AG09309 (cell line): ENCODE results near the gene EDN2.

ENCODE experiments used
- DNase-seq: peaks from one replicate; pipeline ENCODE4 v3.0.0-alpha.2; 2010; ENCODE audit warnings: low read depth
- H3K4me3 ChIP-seq: 2 replicates; pipeline ENCODE4 v1.5.1; 2011; ENCODE audit warnings: mild to moderate bottlenecking, low read depth, low read length, moderate library complexity; ENCODE audit not compliant: control insufficient read depth
- CTCF ChIP-seq: IDR thresholded peaks from 2 replicates; pipeline ENCODE4 v1.5.1; 2011; ENCODE audit warnings: mild to moderate bottlenecking, low read depth, low read length, inconsistent platforms; ENCODE audit not compliant: insufficient read depth, control insufficient read depth; ENCODE audit errors: missing control alignments

Gene EDN2

GRCh38 chr1:41482001-41482765, 2.3 kb downstream of the EDN2 start:
- no peak for DNase-seq
- no peak for TF ChIP-seq CTCF
- no peak overlapping the region for H3K4me3 ChIP-seq

GRCh38 chr1:41481109-41481775, 3.2 kb downstream of the EDN2 start:
- no peak for DNase-seq
- no peak for TF ChIP-seq CTCF
- H3K4me3 ChIP-seq, result no peak overlapping the region

GRCh38 chr1:41480204-41481108, 4.0 kb downstream of the EDN2 start:
- no peak overlapping the region for H3K4me3 ChIP-seq
- TF ChIP-seq CTCF, result no peak
- no peak for DNase-seq

GRCh38 chr1:41479808-41480160, 4.7 kb downstream of the EDN2 start:
- DNase-seq, result no peak
- no peak overlapping the region for H3K4me3 ChIP-seq
- no peak for TF ChIP-seq CTCF

GRCh38 chr1:41479000-41479807, 5.3 kb downstream of the EDN2 start:
- H3K4me3 ChIP-seq, result no peak overlapping the region

More at GRCh38 chr1:41479000-41479807, 5.3 kb downstream of the EDN2 start:
- TF ChIP-seq CTCF, result no peak
- DNase-seq, result no peak
